Neuronal stem cell (in vitro differentiated cells): ENCODE results near the gene PLEKHO1.
A peak's percentile ranks its signal among the peaks of the same experiment; 100 is the strongest.
"Not testable (repeated sequence)": the region's sequence is repeated elsewhere in the genome, so short reads cannot be mapped to it uniquely, and the experiment has no call there.

Experiments
- DNase-seq: peaks from one replicate; pipeline ENCODE4 v3.0.0-alpha.2; 2013; ENCODE audit warnings: low spot score
- H2AFZ ChIP-seq: one replicate; pipeline ENCODE4 v1.6.1; 2013; ENCODE audit warnings: mild to moderate bottlenecking, low read length, inconsistent platforms
- H2AK5ac ChIP-seq: 2 replicates; pipeline ENCODE4 v1.6.1; 2013; ENCODE audit warnings: low read depth, mild to moderate bottlenecking, inconsistent platforms, low read length, moderate library complexity, mixed read lengths
- H2BK120ac ChIP-seq: 2 replicates; pipeline ENCODE4 v1.6.1; 2013; ENCODE audit warnings: low read depth, mild to moderate bottlenecking, inconsistent platforms, low read length, moderate library complexity, mixed read lengths
- H2BK12ac ChIP-seq: one replicate; pipeline ENCODE4 v1.6.1; 2013; ENCODE audit warnings: low read length, inconsistent platforms
- H2BK15ac ChIP-seq: 2 replicates; pipeline ENCODE4 v1.6.1; 2013; ENCODE audit warnings: mild to moderate bottlenecking, low read length, inconsistent platforms, mixed read lengths
- H2BK5ac ChIP-seq: one replicate; pipeline ENCODE4 v1.6.1; 2013; ENCODE audit warnings: inconsistent platforms, mild to moderate bottlenecking, low read length, moderate library complexity
- H3K14ac ChIP-seq: one replicate; pipeline ENCODE4 v1.6.1; 2013; ENCODE audit warnings: low read length, inconsistent platforms
- H3K18ac ChIP-seq: 2 replicates; pipeline ENCODE4 v1.6.1; 2013; ENCODE audit warnings: low read length, inconsistent platforms
- H3K23ac ChIP-seq: 2 replicates; pipeline ENCODE4 v1.6.1; 2013; ENCODE audit warnings: low read depth, mild to moderate bottlenecking, mixed read lengths, low read length, inconsistent platforms; ENCODE audit not compliant: poor library complexity
- H3K27ac ChIP-seq: replicated peaks from 3 replicates; pipeline ENCODE4 v1.5.1; 2013; ENCODE audit warnings: low read length, inconsistent platforms
- H3K27me3 ChIP-seq, 3 experiments: 2 replicates each; pipeline ENCODE4 v1.6.1; 2013; ENCODE audit warnings: low read length in 3 of 3, mild to moderate bottlenecking in 2 of 3, inconsistent platforms in 1 of 3, low read depth in 1 of 3, mixed read lengths in 1 of 3, moderate library complexity in 1 of 3; ENCODE audit not compliant: control insufficient read depth in 3 of 3, insufficient read depth in 3 of 3
- H3K36me3 ChIP-seq, 2 donors: replicated peaks in 1 of 2; 2 replicates each; pipeline ENCODE4 v1.6.1; 2013; ENCODE audit warnings: low read length in 2 of 2; ENCODE audit not compliant: control insufficient read depth in 2 of 2, insufficient read depth in 2 of 2
- H3K4ac ChIP-seq: 2 replicates; pipeline ENCODE4 v1.6.1; 2013; ENCODE audit warnings: inconsistent platforms, mild to moderate bottlenecking, low read length, moderate library complexity
- H3K4me1 ChIP-seq, 2 donors: 1 replicate in 1 of 2; 2 replicates in 1 of 2; pipeline ENCODE4 v1.6.1; 2013; ENCODE audit warnings: low read length in 2 of 2, low read depth in 1 of 2; ENCODE audit not compliant: control insufficient read depth in 2 of 2, insufficient read depth in 1 of 2
- H3K4me2 ChIP-seq: one replicate; pipeline ENCODE4 v1.6.1; 2013; ENCODE audit warnings: mild to moderate bottlenecking, low read length, inconsistent platforms; ENCODE audit not compliant: insufficient read depth, poor library complexity, severe bottlenecking
- H3K4me3 ChIP-seq, 2 donors: 2 replicates each; pipeline ENCODE4 v1.5.1; 2013; ENCODE audit warnings: low read length in 2 of 2, mild to moderate bottlenecking in 2 of 2, inconsistent platforms in 1 of 2, moderate library complexity in 1 of 2
- H3K79me1 ChIP-seq: one replicate; pipeline ENCODE4 v1.6.1; 2013; ENCODE audit warnings: low read depth, mild to moderate bottlenecking, inconsistent platforms, low read length, moderate library complexity
- H3K9ac ChIP-seq: one replicate; pipeline ENCODE4 v1.6.1; 2013; ENCODE audit warnings: mild to moderate bottlenecking, low read depth, low read length, inconsistent platforms; ENCODE audit not compliant: poor library complexity
- H3K9me3 ChIP-seq, 2 donors: replicated peaks in 1 of 2; 2 replicates each; pipeline versions ENCODE3 to v1.6.1; 2013; ENCODE audit warnings: low read length in 2 of 2, mild to moderate bottlenecking in 2 of 2, inconsistent platforms in 1 of 2, low read depth in 1 of 2, mixed read lengths in 1 of 2, moderate library complexity in 1 of 2; ENCODE audit not compliant: control insufficient read depth in 2 of 2, insufficient read depth in 1 of 2
- H4K8ac ChIP-seq: one replicate; pipeline ENCODE4 v1.6.1; 2013; ENCODE audit warnings: low read depth, mild to moderate bottlenecking, inconsistent platforms, low read length, moderate library complexity
- H4K91ac ChIP-seq: one replicate; pipeline ENCODE4 v1.6.1; 2013; ENCODE audit warnings: low read length, low read depth, mild to moderate bottlenecking, inconsistent platforms; ENCODE audit not compliant: poor library complexity
- WGBS, 2 donors: extraction: QIAGEN DNeasy Blood & Tissue Kit; methylation state at CpG; one replicate each; pipeline ENCODE4 v1.1.7; 2013; ENCODE audit warnings: missing lambda C conversion rate in 2 of 2, mixed read lengths in 1 of 2; ENCODE audit not compliant: insufficient read length in 2 of 2, insufficient replicate concordance in 1 of 2; ENCODE audit errors: extremely low coverage in 2 of 2; 5-methylcytosine and 5-hydroxymethylcytosine counted together

Gene PLEKHO1

GRCh38 chr1:150186438-150186788 is 36.7 kb downstream of the PLEKHO1 start:
- not testable (repeated sequence) for DNase-seq, H3K14ac ChIP-seq, H3K4ac ChIP-seq, H2BK120ac ChIP-seq, H2AFZ ChIP-seq, H2BK5ac ChIP-seq, H3K18ac ChIP-seq, H2AK5ac ChIP-seq, H3K4me1 ChIP-seq, H3K4me2 ChIP-seq, H3K27me3 ChIP-seq, H3K9ac ChIP-seq, H2BK15ac ChIP-seq, H3K4me3 ChIP-seq, H4K91ac ChIP-seq, H4K8ac ChIP-seq, H3K9me3 ChIP-seq, H3K79me1 ChIP-seq, H2BK12ac ChIP-seq, H3K23ac ChIP-seq, H3K27ac ChIP-seq, H3K36me3 ChIP-seq
- WGBS, 2 donors: no CpG with 5 or more reads among the region's 7 CpGs

- Histone ChIP-seq H3K27ac (no peak overlapping the region), H3K4me2 (no peak overlapping the region), H4K8ac (no peak overlapping the region), H3K9ac (no peak overlapping the region), H2BK12ac (no peak overlapping the region), H2AK5ac (no peak overlapping the region), H3K18ac (no peak overlapping the region), H3K4me3 (no peak overlapping the region), H3K4me1 (peaks cover 0 to under 1% of the 10 kb centered on the region in 2 donors), H2BK120ac (no peak overlapping the region), H3K79me1 (no peaks in the 10 kb centered on the region), H2BK5ac (no peak overlapping the region), H3K27me3 (no peaks in the 10 kb centered on the region), H3K14ac (no peak overlapping the region), H3K23ac (no peak overlapping the region), H3K36me3 (no peaks in the 10 kb centered on the region), H2AFZ (peak overlapping the region; percentile 78), H2BK15ac (no peak overlapping the region), H3K4ac (no peak overlapping the region), H4K91ac (no peak overlapping the region), H3K9me3 (no peaks in the 10 kb centered on the region)
- no peak for DNase-seq
- no CpG with 5 or more reads among the region's 10 CpGs for WGBS, 2 donors
These were observed 37.3 kb downstream of the PLEKHO1 start for GRCh38 chr1:150186789-150187559.

DNA sequence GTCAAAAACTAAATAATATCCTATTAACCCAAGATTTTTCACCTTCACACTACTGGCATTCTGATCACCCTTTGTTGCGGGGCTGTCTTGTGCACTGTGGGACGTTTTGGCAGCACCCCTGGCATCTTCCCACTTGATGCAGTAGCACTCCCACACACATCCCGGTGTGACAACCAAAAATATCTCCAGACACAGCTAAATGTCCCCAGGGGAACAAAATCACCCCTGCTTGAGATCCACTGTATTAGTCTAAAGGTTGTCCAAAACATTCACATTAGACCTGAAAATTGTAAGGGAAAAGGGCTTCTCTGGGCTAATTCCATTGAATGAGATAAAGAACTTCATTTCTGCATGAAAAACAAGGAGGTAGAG is 37.8 kb downstream of the PLEKHO1 start:
- H3K4me3 ChIP-seq: no peak overlapping the region
- no peak overlapping the region for H3K18ac ChIP-seq
- H2AK5ac ChIP-seq: no peak overlapping the region
- no peaks in the 10 kb centered on the region for H3K27me3 ChIP-seq
- H4K91ac ChIP-seq: no peak overlapping the region
- no peak overlapping the region for H4K8ac ChIP-seq
- H3K9ac ChIP-seq: no peak overlapping the region
- no peak overlapping the region for H2BK120ac ChIP-seq
- H3K4me1 ChIP-seq: no peaks in the 10 kb centered on the region
- no peak overlapping the region for H3K4me2 ChIP-seq
- H3K27ac ChIP-seq: no peak overlapping the region
- no peak overlapping the region for H2BK12ac ChIP-seq
- no peaks in the 10 kb centered on the region for H3K79me1 ChIP-seq
- H3K4ac ChIP-seq: no peak overlapping the region
- no peak for DNase-seq
- no peak overlapping the region for H3K14ac ChIP-seq
- WGBS, 2 donors: no CpG with 5 or more reads among the region's 3 CpGs
- H3K23ac ChIP-seq: no peak overlapping the region
- no peak overlapping the region for H2BK15ac ChIP-seq
- no peak overlapping the region for H2BK5ac ChIP-seq
- H3K9me3 ChIP-seq: no peaks in the 10 kb centered on the region
- H2AFZ ChIP-seq: peak overlapping the region; percentile 78
- H3K36me3 ChIP-seq: no peaks in the 10 kb centered on the region

DNA sequence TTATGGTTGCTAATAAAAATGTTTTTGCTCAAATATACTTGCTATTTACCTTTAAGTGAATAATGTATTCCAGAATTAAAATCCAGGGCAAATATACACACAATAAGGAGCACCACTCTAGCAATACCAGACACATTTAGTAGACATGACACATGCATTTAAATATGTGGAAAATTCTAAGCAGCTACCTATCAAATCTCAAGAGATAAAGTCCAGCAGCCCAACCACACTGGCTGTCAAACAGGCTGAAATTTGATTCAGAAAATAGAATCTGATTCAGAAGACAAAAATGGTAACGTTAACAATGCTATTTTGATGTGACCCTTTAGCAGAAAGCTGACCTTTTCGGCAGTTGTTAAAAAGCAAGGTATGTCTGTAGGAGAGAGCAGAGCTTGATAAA is 42.3 kb downstream of the PLEKHO1 start:
- DNase-seq: no peak
- WGBS, 2 donors: no CpG with 5 or more reads among the region's 2 CpGs

More for the DNA sequence above, 42.3 kb downstream of the PLEKHO1 start:
- Histone ChIP-seq H2AFZ (no peak overlapping the region), H3K4me3 (no peak overlapping the region), H2BK120ac (no peak overlapping the region), H4K91ac (no peak overlapping the region), H2BK5ac (no peak overlapping the region), H3K79me1 (no peaks in the 10 kb centered on the region), H2BK12ac (no peak overlapping the region), H2AK5ac (no peak overlapping the region), H3K36me3 (no peaks in the 10 kb centered on the region), H3K27me3 (no peaks in the 10 kb centered on the region), H4K8ac (no peak overlapping the region), H3K4ac (no peak overlapping the region), H3K9ac (no peak overlapping the region), H3K9me3 (no peaks in the 10 kb centered on the region), H3K4me2 (no peak overlapping the region), H3K18ac (no peak overlapping the region), H3K4me1 (no peaks in the 10 kb centered on the region), H3K23ac (no peak overlapping the region), H3K14ac (no peak overlapping the region), H3K27ac (no peak overlapping the region), H2BK15ac (no peak overlapping the region)
